DND-41 (cell line): ENCODE data around the gene TM7SF3.

Experiments used
- ATAC-seq: fragments of 200-7000 bp; cut with Tn5 transposase; 3 replicates; pipeline ENCODE4 v1.9.1; 2021; ENCODE audit warnings: low read depth; ENCODE audit not compliant: insufficient read depth
- DNase-seq: peaks from one replicate; pipeline ENCODE4 v3.0.0-alpha.2; 2020
- H2AFZ ChIP-seq: 2 replicates; pipeline ENCODE4 v1.6.0; 2012; ENCODE audit warnings: low read depth, low read length
- H3K27ac ChIP-seq: 2 replicates; pipeline ENCODE4 v1.5.1; 2012; ENCODE audit warnings: low read length, inconsistent platforms
- H3K27me3 ChIP-seq: fragments of 200-600 bp; sonication (generic); 2 replicates; pipeline ENCODE4 v1.6.0; 2012; ENCODE audit warnings: low read length, mild to moderate bottlenecking, inconsistent platforms; ENCODE audit not compliant: insufficient read depth, poor library complexity
- H3K36me3 ChIP-seq: 2 replicates; pipeline ENCODE4 v1.5.1; 2012; ENCODE audit warnings: low read length, inconsistent platforms; ENCODE audit not compliant: insufficient read depth
- H3K4me1 ChIP-seq: 2 replicates; pipeline ENCODE4 v1.5.1; 2012; ENCODE audit warnings: mild to moderate bottlenecking, low read length; ENCODE audit not compliant: insufficient read depth
- H3K4me2 ChIP-seq: 2 replicates; pipeline ENCODE4 v1.6.0; 2012; ENCODE audit warnings: mild to moderate bottlenecking, moderate library complexity, low read length, inconsistent platforms; ENCODE audit not compliant: insufficient read depth
- H3K4me3 ChIP-seq, 2 experiments: fragments of 200-600 bp in 1 of 2; shearing (Covaris generic) in 1 of 2; 2 replicates each; pipeline ENCODE4 v1.5.1; 2012 to 2016; ENCODE audit warnings: inconsistent platforms in 2 of 2, low read length in 2 of 2, mild to moderate bottlenecking in 2 of 2, low read depth in 1 of 2, moderate library complexity in 1 of 2
- H3K79me2 ChIP-seq: 2 replicates; pipeline ENCODE4 v1.6.0; 2012; ENCODE audit warnings: low read length, inconsistent platforms; ENCODE audit not compliant: insufficient read depth
- H3K9ac ChIP-seq: 2 replicates; pipeline ENCODE4 v1.6.0; 2012; ENCODE audit warnings: low read depth, mild to moderate bottlenecking, inconsistent platforms, low read length, moderate library complexity
- H3K9me3 ChIP-seq: 2 replicates; pipeline ENCODE4 v1.5.1; 2012; ENCODE audit warnings: low read length, moderate library complexity, mild to moderate bottlenecking, inconsistent platforms; ENCODE audit not compliant: insufficient read depth, severe bottlenecking
- H4K20me1 ChIP-seq: 2 replicates; pipeline ENCODE4 v1.6.0; 2012; ENCODE audit warnings: low read length; ENCODE audit not compliant: insufficient read depth
- EZH2 ChIP-seq: IDR thresholded peaks from 3 replicates; pipeline ENCODE4 v1.6.1; 2012; ENCODE audit warnings: borderline replicate concordance, low read depth, mild to moderate bottlenecking, moderate library complexity, low read length, inconsistent platforms; ENCODE audit not compliant: severe bottlenecking
- TF ChIP-seq, protein P1 (sequence below): IDR thresholded peaks from 2 replicates; pipeline ENCODE4 v1.5.1; 2012; ENCODE audit warnings: borderline replicate concordance, low read length, moderate library complexity, mild to moderate bottlenecking; ENCODE audit not compliant: poor library complexity, severe bottlenecking; ENCODE audit errors: extremely low read depth

TM7SF3 gene

GRCh38 chr12:27001663-27002062 lies 12.5 kb downstream of the TM7SF3 start:
- no peaks in the 10 kb centered on the region for H3K27me3 ChIP-seq

DNA sequence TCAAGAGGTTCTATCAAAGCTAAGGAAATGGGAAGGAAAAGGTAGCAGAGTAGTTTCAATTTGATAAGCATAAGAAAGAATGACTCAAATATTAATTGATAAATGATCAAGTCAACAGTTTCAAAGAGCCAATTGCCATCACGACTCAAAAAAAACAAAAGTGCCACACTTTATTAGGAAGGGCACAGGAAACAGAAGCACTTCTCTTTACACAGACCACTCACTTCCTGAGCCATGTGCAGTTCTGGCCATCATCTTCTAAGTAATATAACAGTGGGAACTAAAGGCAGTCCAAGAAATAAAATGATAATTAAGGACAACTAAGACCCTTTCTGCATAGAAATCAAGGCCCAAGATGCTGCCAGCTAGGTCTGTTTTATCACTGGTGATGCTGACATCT lies 13.2 kb downstream of the TM7SF3 start:
- peaks cover 66% of the 10 kb centered on the region for H3K36me3 ChIP-seq
- no peaks in the 10 kb centered on the region for H3K4me1 ChIP-seq
- no peak overlapping the region for H3K4me3 ChIP-seq
- no peak overlapping the region for H2AFZ ChIP-seq
- H4K20me1 ChIP-seq = peaks cover 12% of the 10 kb centered on the region; the same call in 1 of the 2 replicates
- no peak overlapping the region for H3K27ac ChIP-seq
- no peak overlapping the region for H3K9ac ChIP-seq
- H3K27me3 ChIP-seq = no peaks in the 10 kb centered on the region
- peaks cover 69% of the 10 kb centered on the region for H3K79me2 ChIP-seq
- ATAC-seq (no peak), DNase-seq (no peak)
- H3K9me3 ChIP-seq = no peaks in the 10 kb centered on the region
- no peak for TF ChIP-seq EZH2
- TF ChIP-seq, protein P1, sequence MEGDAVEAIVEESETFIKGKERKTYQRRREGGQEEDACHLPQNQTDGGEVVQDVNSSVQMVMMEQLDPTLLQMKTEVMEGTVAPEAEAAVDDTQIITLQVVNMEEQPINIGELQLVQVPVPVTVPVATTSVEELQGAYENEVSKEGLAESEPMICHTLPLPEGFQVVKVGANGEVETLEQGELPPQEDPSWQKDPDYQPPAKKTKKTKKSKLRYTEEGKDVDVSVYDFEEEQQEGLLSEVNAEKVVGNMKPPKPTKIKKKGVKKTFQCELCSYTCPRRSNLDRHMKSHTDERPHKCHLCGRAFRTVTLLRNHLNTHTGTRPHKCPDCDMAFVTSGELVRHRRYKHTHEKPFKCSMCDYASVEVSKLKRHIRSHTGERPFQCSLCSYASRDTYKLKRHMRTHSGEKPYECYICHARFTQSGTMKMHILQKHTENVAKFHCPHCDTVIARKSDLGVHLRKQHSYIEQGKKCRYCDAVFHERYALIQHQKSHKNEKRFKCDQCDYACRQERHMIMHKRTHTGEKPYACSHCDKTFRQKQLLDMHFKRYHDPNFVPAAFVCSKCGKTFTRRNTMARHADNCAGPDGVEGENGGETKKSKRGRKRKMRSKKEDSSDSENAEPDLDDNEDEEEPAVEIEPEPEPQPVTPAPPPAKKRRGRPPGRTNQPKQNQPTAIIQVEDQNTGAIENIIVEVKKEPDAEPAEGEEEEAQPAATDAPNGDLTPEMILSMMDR = no peak
- no peak overlapping the region for H3K4me2 ChIP-seq

More at GRCh38 chr12:27001663-27002062, 12.5 kb downstream of the TM7SF3 start:
- H3K4me2 ChIP-seq = no peak overlapping the region
- no peaks in the 10 kb centered on the region for H3K4me1 ChIP-seq
- H2AFZ ChIP-seq = no peak overlapping the region
- TF ChIP-seq, protein P1 = no peak
- no peak for TF ChIP-seq EZH2
- H3K36me3 ChIP-seq = peaks cover 59% of the 10 kb centered on the region
- no peak for DNase-seq
- H4K20me1 ChIP-seq = peaks cover 12% of the 10 kb centered on the region; the same call in 1 of the 2 replicates
- peaks cover 76% of the 10 kb centered on the region for H3K79me2 ChIP-seq
- H3K9ac ChIP-seq = no peak overlapping the region
- H3K27ac ChIP-seq = no peak overlapping the region
- H3K4me3 ChIP-seq = no peak overlapping the region
- H3K9me3 ChIP-seq = no peaks in the 10 kb centered on the region
- no peak for ATAC-seq

- peaks cover 89% of the 10 kb centered on the region for H3K36me3 ChIP-seq
- no peak overlapping the region for H3K27ac ChIP-seq
- H3K27me3 ChIP-seq = no peaks in the 10 kb centered on the region
- no peak overlapping the region for H2AFZ ChIP-seq
- no peak overlapping the region for H3K4me3 ChIP-seq
- DNase-seq = no peak
- no peak overlapping the region for H3K4me2 ChIP-seq
- TF ChIP-seq, protein P1 = no peak
- TF ChIP-seq EZH2 = no peak
- peaks cover 4% of the 10 kb centered on the region; the same call in 1 of the 2 replicates for H4K20me1 ChIP-seq
- H3K4me1 ChIP-seq = no peaks in the 10 kb centered on the region
- no peak overlapping the region for H3K9ac ChIP-seq
- no peaks in the 10 kb centered on the region for H3K9me3 ChIP-seq
- peaks cover 35% of the 10 kb centered on the region for H3K79me2 ChIP-seq
- ATAC-seq = no peak
These were observed 17.2 kb downstream of the TM7SF3 start for GRCh38 chr12:26997003-26997402.

- Histone ChIP-seq H3K27me3 (no peaks in the 10 kb centered on the region), H3K4me3 (no peak overlapping the region), H3K4me1 (no peaks in the 10 kb centered on the region), H3K79me2 (peaks cover 23% of the 10 kb centered on the region), H3K36me3 (peaks cover 85% of the 10 kb centered on the region), H3K4me2 (no peak overlapping the region), H4K20me1 (peaks cover 2% of the 10 kb centered on the region; the same call in 1 of the 2 replicates), H2AFZ (no peak overlapping the region), H3K9me3 (no peaks in the 10 kb centered on the region), H3K27ac (no peak overlapping the region), H3K9ac (no peak overlapping the region)
- DNase-seq (no peak), ATAC-seq (no peak)
- no peak for TF ChIP-seq EZH2
- TF ChIP-seq, protein P1 = no peak
These were observed 18.5 kb downstream of the TM7SF3 start for GRCh38 chr12:26995706-26996105.
